NCI-H128 (cell line): Measurements from ENCODE around the gene EEFSEC.

ENCODE experiments used
- DNase-seq: peaks from one replicate; lab custom pipeline; 2025; ENCODE audit not compliant: unreplicated experiment; lab: John Stamatoyannopoulos, UW

Gene EEFSEC

GRCh38 chr3:128329491-128330213 is 176.4 kb downstream of the EEFSEC start:
- DNase-seq = no peak

GRCh38 chr3:128330214-128330842 is 177.0 kb downstream of the EEFSEC start:
- no peak for DNase-seq

GRCh38 chr3:128334086-128334645 is 180.9 kb downstream of the EEFSEC start:
- no peak for DNase-seq

GRCh38 chr3:128334766-128335165 is 181.5 kb downstream of the EEFSEC start:
- DNase-seq = no peak

GRCh38 chr3:128335621-128336296 is 182.5 kb downstream of the EEFSEC start:
- no peak for DNase-seq

GRCh38 chr3:128336337-128337156 is 183.3 kb downstream of the EEFSEC start:
- no peak for DNase-seq

GRCh38 chr3:128337305-128337704 is 184.0 kb downstream of the EEFSEC start:
- DNase-seq = no peak

- DNase-seq = no peak
These were observed 185.5 kb downstream of the EEFSEC start for GRCh38 chr3:128338536-128339330.

- no peak for DNase-seq
These were observed 186.3 kb downstream of the EEFSEC start for GRCh38 chr3:128339491-128340012.

GRCh38 chr3:128340198-128340903 is 187.1 kb downstream of the EEFSEC start:
- DNase-seq = no peak

- no peak for DNase-seq
These were observed 187.7 kb downstream of the EEFSEC start for GRCh38 chr3:128340904-128341555.

- no peak for DNase-seq
These were observed 188.5 kb downstream of the EEFSEC start for GRCh38 chr3:128341659-128342395.

- DNase-seq = no peak
These were observed 189.5 kb downstream of the EEFSEC start for GRCh38 chr3:128342701-128343180.

- DNase-seq = no peak
These were observed 190.2 kb downstream of the EEFSEC start for GRCh38 chr3:128343287-128344051.

- DNase-seq = no peak
These were observed 190.9 kb downstream of the EEFSEC start for GRCh38 chr3:128344052-128344735.

- DNase-seq = no peak
These were observed 191.9 kb downstream of the EEFSEC start for GRCh38 chr3:128345196-128345595.

- DNase-seq = no peak
These were observed 193.3 kb downstream of the EEFSEC start for GRCh38 chr3:128346562-128346961.
